Measurements from ENCODE around the gene CDX1. TPM values are rescaled to one million over a fixed set of nuclear protein-coding genes. Genes with fewer than 3 reads are reported as not detected.

The CDX1 gene
- total and polyA plus RNA-seq, 2 of the 8 experiments (the other 6 are each of a cell fraction or from before 2014, with no cell fraction given) = not detected

GRCh38 chr5:150203832-150204589, 37.4 kb downstream of the CDX1 start:
- no peaks in the 10 kb centered on the region; the same call in 1 of the 2 replicates for H3K23me2 ChIP-seq (ENCODE audit: low read depth, low read length)
- H2BK15ac ChIP-seq (ENCODE audit: low read length) = no peak overlapping the region
- no peak overlapping the region for H2BK120ac ChIP-seq (replicated peaks; ENCODE audit: low read depth, low read length)
- H3K23ac ChIP-seq (ENCODE audit: insufficient read length) = no peak overlapping the region
- CTCF ChIA-PET (ENCODE audit: partially characterized antibody) = interaction anchor here (0.7 to 23.7 kb wide), 6 partner anchors 7 to 351 kb away, joined by 3 to 406 read pairs (median 302); partner anchors contain the start of genes CDX1, PDGFRB and SLC6A7
- no peak overlapping the region for H3K9ac ChIP-seq (replicated peaks in 1 of 4; ENCODE audit: extremely low read depth in 1 of 4, low read depth in 3 of 4, low read length in 3 of 4)
- WGBS, 2 experiments (ENCODE audit: extremely low coverage in 1 of 2, insufficient coverage in 1 of 2, insufficient read length in 1 of 2, insufficient replicate concordance in 2 of 2, low coverage in 1 of 2, low lambda C conversion rate in 2 of 2, missing lambda C conversion rate in 1 of 2) = 87% methylated on average over 9 of the region's 12 CpGs; no CpG with 5 or more reads in 1 of the 2 experiments
- no peaks in the 10 kb centered on the region for H4K20me1 ChIP-seq (replicated peaks in 1 of 2; ENCODE audit: control insufficient read depth in 1 of 2, insufficient read depth in 2 of 2, low read length in 2 of 2)
- H3K4ac ChIP-seq (replicated peaks; ENCODE audit: insufficient read length, low read depth, low read length) = no peak overlapping the region
- H2AK5ac ChIP-seq (ENCODE audit: low read depth, low read length) = no peak overlapping the region
- H2BK5ac ChIP-seq (ENCODE audit: low read depth, low read length) = no peak overlapping the region
- peaks cover 0 to 12% (median 5%) of the 10 kb centered on the region in 4 experiments; a peak in 6 of 7 replicates for H3K4me1 ChIP-seq (replicated peaks in 1 of 4; ENCODE audit: control insufficient read depth in 3 of 4, insufficient read depth in 4 of 4, low read length in 3 of 4)
- no peak for FAIRE-seq
- H3K18ac ChIP-seq (ENCODE audit: extremely low read depth, low read length) = no peak overlapping the region
- H3K36me3 ChIP-seq (ENCODE audit: control insufficient read depth in 2 of 4, insufficient read depth in 4 of 4, low read length in 3 of 4) = no peaks in the 10 kb centered on the region
- DNase-seq (ENCODE audit: low read depth in 1 of 2, low spot score in 2 of 2) = no peak
- H3K79me2 ChIP-seq (ENCODE audit: control insufficient read depth in 1 of 2, insufficient read depth in 2 of 2, low read length in 2 of 2) = no peaks in the 10 kb centered on the region
- H3K14ac ChIP-seq (ENCODE audit: insufficient read length) = no peak overlapping the region
- H4K91ac ChIP-seq (replicated peaks; ENCODE audit: insufficient read length, low read length) = no peak overlapping the region
- POLR2A ChIA-PET (ENCODE audit: partially characterized antibody) = no interaction called here
- no peak overlapping the region for H3K4me2 ChIP-seq (ENCODE audit: insufficient read depth in 1 of 2, low read depth in 2 of 2, low read length in 2 of 2)
- H3K56ac ChIP-seq (replicated peaks; ENCODE audit: insufficient read length, low read depth, low read length) = no peak overlapping the region
- H4K8ac ChIP-seq (ENCODE audit: extremely low read depth, insufficient read depth, low read length) = peak overlapping the region; percentile 16; the same call in 1 of the 2 replicates
- H3K27ac ChIP-seq (ENCODE audit: low read depth, low read length) = no peak overlapping the region
- H2AFZ ChIP-seq (ENCODE audit: low read length) = no peak overlapping the region
- H4K5ac ChIP-seq (ENCODE audit: insufficient read length, low read depth, low read length) = no peak overlapping the region
- no peak overlapping the region for H2BK20ac ChIP-seq (ENCODE audit: low read length)
- H3K27me3 ChIP-seq (replicated peaks in 1 of 4; ENCODE audit: control insufficient read depth in 3 of 4, extremely low read depth in 1 of 4, insufficient read depth in 3 of 4, low read length in 3 of 4) = peaks cover 0 to 3% (median 2%) of the 10 kb centered on the region in 4 experiments; a peak in 2 of 7 replicates
- no peak overlapping the region for H3K4me3 ChIP-seq (ENCODE audit: extremely low read depth in 1 of 4, insufficient read depth in 2 of 4, low read depth in 3 of 4, low read length in 4 of 4)
- no peaks in the 10 kb centered on the region for H3K79me1 ChIP-seq (ENCODE audit: low read depth, low read length)
- H2BK12ac ChIP-seq (ENCODE audit: low read depth, low read length) = no peak overlapping the region
- no peaks in the 10 kb centered on the region for H3K9me3 ChIP-seq (ENCODE audit: insufficient read depth in 2 of 2, low read depth in 1 of 2, low read length in 1 of 2)
- TF ChIP-seq EZH2 (IDR thresholded peaks at IDR 0.05; ENCODE audit: low read depth, low read length, severe bottlenecking) (no peak), BACH1 (IDR thresholded peaks at IDR 0.05; ENCODE audit: low read length) (no peak), RNF2 (IDR thresholded peaks at IDR 0.05; ENCODE audit: borderline replicate concordance, low read depth, low read length, missing control alignments, poor library complexity, severe bottlenecking) (no peak), CHD1 (IDR thresholded peaks at IDR 0.05; ENCODE audit: low read depth, low read length) (no peak), CBX8 (IDR thresholded peaks at IDR 0.05; ENCODE audit: borderline replicate concordance, low read depth, low read length) (no peak), CTBP2 (IDR thresholded peaks at IDR 0.05; ENCODE audit: borderline replicate concordance, insufficient read depth, insufficient read length, low read length) (no peak), RXRA (IDR thresholded peaks at IDR 0.05; ENCODE audit: insufficient read depth, low read depth, low read length) (no peak), SP2 (IDR thresholded peaks at IDR 0.05; ENCODE audit: low read length) (no peak), SP1 (IDR thresholded peaks at IDR 0.05; ENCODE audit: low read depth, low read length) (no peak), EGR1 (IDR thresholded peaks at IDR 0.05; ENCODE audit: borderline replicate concordance, low read depth, low read length) (no peak), BRCA1 (IDR thresholded peaks at IDR 0.05; ENCODE audit: low read depth, low read length) (no peak), KDM1A (IDR thresholded peaks at IDR 0.05; ENCODE audit: borderline replicate concordance, low read length) (no peak)

Measured in H1 (cell line).